ENCODE measurements around the gene GRID2.

GRCh38 chr4:92514627-92515026, 210.9 kb downstream of the GRID2 start:
- TF ChIP-seq CTCF (conservative IDR thresholded peaks at IDR 0.05; ENCODE audit: low read depth, low read length) (no peak), POLR2A (IDR thresholded peaks at IDR 0.05; ENCODE audit: low read depth, low read length) (no peak), RFX5 (IDR thresholded peaks at IDR 0.05; ENCODE audit: low read depth, low read length) (no peak), MXI1 (IDR thresholded peaks at IDR 0.05; ENCODE audit: borderline replicate concordance, low read depth, low read length) (no peak), NFE2L2 (IDR thresholded peaks at IDR 0.05; ENCODE audit: low read depth, low read length) (no peak), USF2 (IDR thresholded peaks at IDR 0.05; ENCODE audit: low read depth, low read length) (no peak), CEBPB (IDR thresholded peaks at IDR 0.05; ENCODE audit: low read depth, low read length) (no peak)
